ENCODE measurements around the gene EMILIN2.
A peak's percentile ranks its signal among the peaks of the same experiment; 100 is the strongest.

The EMILIN2 gene

DNA sequence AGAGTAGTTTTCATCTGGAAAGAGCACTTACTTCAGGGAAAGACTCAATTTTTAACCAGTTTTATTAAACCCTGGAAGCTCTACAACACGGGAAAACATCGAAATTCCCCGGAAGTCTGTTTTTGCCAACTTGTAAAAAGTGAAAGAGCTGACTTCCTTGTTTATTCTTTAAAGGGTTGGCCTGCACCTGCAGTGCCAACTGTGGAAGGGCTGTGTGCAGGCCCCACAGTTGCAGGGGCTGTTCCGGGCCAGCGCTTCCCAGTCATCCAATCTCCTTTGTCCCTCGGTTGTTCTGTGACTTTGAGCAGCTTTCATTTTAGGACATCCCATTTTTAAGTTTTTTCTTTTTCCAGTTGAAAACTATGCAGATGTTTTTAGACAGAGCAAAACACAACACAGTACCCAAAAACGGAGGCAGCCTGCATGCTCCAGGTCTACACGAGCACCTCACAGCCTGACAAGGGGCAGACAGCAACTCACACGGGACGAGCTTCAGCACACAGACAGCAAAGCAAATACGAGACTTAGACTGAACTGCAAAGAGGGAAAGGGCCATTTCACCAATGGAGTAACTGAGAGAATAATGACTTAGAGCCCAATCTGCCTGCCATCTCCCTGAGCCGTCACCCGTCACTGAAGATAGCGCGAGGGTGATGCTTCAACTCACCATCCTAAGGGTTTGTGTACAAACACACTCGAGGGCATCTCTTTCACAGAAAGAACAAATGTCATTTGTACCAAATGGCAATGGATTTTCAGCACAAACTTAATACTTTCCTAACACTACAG, 70.6 kb downstream of the EMILIN2 start:
- no peak for DNase-seq

DNA sequence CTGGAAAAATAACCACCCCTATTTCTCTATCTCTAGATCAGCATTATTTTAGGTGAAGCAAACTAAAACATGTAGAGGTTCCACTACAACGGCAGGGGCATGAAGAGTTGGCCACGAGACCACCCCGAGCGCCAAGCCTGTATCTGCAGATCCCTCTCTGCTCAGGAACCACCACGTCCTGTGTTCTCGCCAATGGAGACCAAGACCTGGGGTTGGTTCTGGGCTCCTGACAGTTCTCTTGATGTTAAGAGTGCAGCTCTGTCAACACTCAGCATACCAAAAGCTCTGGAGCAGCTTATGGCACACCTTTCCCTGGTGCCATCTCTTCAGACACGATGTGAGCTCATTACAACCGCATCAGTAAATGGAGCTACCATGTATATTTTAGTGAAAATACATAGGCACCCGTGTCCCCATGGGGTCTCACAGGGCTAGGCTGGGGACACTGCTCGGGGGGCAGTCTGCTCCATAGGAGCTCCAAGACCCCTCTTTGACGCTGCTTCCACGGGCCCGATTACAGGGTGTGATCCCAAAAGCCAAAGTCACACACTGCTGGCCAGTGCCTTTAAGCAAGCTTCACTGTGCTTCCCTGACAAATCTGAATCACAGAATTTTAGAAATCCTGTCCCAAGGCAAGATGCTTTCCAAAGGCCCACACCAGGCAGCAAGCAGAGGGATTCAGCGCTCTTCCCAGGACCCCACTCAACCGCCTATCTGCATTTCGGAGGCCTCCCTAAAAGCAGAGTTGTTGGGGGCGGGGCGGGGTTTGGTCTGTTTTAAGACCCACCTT, 72.2 kb downstream of the EMILIN2 start:
- DNase-seq: no peak

DNA sequence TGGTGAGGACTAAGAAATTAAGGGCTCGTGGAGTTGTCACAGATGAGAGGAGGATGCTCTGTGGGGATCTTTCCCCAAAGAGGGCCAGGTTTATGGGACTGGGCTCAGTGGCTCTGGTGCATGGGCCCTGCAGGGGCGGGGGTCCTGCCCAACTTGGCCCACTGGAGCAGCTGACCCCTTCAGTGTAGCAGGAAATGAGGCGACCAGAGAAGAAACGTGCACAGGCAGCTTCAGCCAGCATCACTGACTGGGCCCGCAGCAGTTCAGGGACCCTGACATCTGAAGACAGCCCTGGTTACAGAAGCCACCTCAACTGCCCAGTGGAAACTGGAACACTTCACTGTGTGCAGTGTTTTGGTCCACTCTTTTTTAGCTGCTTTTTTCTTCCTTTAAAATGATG, 72.8 kb downstream of the EMILIN2 start:
- DNase-seq: no peak

DNA sequence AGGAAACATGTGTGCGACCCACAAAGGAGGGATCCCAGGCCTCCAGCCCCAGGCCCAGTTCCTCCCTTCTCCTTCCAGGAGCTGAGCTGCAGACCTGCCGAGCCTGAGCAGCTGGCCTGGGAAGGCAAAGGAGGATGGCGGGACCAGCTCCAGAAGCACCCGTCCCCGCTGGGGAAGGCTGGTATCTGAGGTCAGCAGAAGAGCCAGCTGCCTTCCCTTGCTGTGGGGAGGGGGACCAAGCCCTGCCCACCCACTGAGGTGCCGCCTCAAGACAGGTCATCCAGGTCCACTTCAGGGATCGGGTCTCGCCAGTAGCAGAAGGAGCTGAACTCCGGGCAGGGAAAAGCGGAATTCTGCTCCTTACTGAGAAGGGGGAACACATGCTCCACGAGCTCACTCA, 73.2 kb downstream of the EMILIN2 start:
- DNase-seq: no peak

DNA sequence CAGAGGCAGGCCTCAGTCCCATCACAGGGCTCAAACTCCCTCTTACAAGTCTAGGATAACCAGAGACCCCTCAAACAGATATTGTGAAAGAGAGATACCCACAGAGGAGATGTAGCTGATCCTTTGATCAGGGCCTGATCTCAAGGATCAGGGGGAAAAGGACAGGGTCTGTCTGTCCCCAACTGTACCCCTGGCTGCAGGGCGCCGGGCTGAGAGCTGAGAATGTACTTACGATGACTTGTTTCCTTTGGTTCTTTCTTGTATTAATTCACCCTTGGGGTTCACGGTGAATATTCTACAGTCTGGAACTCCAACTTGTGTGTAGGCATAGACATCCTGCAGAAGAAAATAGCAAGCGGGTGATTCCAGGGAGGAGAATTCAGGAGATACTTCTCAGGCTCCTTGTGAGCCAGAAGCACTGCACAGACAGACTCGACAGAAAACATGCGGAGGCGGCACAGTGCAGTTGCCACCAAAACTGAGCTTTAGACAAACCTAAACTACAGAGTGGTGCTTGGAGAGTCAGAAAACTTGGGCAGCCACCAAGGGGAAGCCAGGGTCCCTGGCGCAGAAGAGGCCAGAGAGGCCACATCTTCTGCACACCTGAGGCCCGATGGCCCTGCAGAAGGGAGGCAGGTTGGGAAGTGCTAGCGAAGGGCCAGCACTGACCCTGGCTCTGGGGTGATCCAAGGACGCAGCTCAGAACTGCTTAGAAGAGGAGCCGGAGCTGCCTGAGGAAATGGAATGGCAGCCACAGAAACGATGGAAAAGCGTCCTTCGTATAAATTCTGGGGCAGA, 73.9 kb downstream of the EMILIN2 start:
- no peak for DNase-seq

DNA sequence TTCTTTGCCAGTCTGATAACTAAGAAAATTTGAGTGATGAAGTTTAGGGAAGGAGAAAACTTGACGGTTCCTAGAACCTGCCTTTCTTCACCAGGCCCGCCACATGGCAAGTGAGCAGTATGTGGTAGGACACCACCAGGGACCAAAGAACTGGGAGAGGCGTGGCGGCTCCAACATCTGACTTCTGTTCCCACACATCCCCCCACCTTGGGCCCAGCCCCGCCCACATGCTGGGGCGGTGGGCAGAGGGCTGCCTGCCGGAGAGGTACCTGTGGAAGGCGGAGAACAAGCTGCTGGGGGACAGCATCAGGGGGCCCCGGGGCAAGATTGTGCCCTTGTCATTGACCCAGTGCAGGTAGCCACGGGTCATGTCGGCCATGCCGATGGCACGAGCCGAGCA, 75.0 kb downstream of the EMILIN2 start:
- DNase-seq: no peak

DNA sequence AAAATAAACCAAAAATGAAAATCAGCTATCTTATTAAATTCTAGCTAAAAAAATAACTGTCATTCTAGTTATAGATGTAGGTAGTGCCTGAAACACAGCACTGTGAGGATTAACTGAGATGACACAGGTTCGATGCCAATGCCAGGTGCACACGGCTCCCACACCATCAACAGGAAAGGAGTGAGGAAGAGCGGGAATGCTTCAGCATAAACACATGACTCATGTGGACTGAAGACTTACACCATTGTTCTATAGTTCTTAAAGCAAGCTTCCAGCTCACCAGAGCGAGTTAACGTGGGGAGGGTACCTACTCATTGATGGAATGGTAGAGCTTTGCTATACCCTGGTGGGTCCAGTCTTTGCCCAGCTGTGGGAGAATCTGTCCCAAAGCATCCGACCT, 76.7 kb downstream of the EMILIN2 start:
- no peak for DNase-seq

DNA sequence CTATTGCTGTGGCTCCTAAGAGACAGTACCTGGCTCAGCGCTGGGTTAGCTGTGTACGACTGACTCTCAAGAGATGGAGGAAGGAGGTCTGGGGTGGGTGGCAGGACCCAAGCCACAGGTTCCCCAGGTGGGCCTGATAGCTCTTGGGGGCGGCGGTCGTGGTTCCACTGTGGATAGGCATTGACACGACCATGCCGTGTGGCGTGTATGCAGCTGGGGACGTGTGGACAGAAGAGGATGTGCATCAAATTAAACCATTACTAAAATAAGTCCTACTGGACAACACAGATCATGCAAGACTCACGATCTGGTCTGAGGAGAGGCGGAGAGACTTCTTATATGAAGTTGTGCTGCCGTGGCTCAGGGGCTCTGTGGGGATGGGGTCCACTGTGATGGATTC, 78.1 kb downstream of the EMILIN2 start:
- DNase-seq: no peak

DNA sequence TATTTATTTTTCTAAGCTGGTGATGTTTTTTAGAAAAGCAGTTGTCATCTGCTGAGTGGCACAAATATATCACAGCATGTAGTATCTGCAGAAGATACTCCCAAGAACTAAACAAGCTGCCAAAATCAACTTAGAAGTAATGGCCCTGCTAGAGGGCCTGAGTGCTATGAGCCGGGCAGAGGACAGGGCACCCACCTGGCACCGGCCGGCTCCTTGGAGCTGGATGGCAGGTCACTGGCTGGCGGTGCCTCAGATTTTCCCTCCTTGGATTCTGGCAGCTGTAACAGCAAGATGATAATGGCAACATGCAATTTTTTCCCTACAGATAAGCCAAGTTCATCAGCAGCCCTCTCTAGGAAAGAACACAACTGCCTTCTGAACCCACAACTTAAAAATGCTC, 79.7 kb downstream of the EMILIN2 start:
- DNase-seq: no peak

DNA sequence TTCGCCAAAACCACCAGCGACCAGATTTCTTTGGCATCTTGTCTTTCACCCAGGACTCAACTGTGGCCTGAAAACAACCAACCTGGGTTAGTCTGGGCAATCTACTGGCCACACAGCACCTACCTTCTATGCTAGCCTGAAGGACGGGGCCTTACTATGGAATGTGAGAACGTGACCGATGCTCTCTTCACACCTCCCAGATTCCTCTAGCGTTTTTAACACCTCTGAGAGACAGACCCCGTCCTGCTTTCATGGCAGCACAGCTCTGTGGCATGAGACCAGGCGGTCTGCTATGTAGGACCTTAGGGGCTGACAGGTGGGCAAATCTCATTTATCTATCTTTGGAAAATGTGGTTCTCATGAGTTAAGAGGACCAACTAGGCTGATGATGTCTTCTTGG, 80.9 kb downstream of the EMILIN2 start:
- no peak for DNase-seq

DNA sequence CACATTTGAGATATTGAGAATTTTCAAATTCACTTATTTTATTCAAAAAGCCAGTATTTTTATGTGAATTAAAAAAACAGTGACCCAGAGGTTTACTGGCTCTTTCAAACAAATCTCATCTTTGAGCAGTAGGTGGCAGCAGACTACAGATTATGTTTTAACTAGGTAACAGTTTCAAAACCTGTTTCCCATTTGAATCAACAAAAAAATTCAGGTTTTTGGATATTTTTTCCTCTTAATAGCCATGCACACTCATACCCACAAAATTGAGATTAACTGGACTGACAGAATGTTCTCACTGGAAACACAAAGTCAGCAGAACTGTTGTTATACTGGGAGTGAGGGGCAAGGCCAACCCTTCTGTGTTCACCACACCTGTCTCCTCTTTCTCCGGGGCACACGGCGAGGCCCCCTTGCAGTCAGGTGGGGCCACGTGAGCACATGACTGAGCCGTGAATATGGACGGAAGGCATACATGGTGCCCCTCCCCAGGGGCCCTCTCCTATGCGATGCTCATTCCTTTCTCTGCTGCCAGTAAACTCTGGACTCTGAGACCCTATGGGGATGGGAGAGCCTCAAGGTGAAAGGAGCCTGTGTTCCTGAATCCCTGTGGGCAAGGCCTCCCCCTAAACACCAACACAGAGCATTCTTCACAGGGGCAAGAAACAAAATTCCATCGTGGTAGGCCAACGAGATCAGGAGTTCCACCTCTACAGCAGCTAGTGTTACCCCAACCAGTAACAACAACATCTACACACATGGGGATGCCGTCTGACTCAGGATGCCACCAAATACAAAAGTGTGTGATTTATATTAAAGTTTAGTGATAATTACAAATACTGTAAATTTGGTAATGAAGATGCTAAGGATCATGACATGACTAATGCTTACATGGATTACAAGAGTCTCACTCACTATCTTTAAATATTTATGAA, 85.7 kb downstream of the EMILIN2 start:
- peak; percentile 68 for DNase-seq

DNA sequence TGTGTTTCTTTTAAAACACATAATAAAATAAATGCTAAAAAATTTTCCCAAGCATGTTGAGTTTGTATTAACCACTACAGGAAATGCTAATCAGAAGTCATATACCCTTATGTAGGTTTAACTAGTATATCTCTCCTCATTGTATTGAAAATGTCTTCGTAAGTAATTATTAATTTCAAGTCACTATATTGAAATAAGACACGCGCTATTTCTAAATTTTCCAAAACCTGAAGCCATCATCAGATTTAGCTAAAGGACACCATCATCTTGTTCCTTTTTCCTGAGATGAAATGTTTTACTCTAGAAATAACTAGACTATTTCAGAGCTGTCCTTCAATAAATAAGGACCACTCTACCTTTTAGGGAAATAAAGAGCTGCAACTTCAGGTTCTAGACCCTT, 87.2 kb downstream of the EMILIN2 start:
- DNase-seq: no peak

DNA sequence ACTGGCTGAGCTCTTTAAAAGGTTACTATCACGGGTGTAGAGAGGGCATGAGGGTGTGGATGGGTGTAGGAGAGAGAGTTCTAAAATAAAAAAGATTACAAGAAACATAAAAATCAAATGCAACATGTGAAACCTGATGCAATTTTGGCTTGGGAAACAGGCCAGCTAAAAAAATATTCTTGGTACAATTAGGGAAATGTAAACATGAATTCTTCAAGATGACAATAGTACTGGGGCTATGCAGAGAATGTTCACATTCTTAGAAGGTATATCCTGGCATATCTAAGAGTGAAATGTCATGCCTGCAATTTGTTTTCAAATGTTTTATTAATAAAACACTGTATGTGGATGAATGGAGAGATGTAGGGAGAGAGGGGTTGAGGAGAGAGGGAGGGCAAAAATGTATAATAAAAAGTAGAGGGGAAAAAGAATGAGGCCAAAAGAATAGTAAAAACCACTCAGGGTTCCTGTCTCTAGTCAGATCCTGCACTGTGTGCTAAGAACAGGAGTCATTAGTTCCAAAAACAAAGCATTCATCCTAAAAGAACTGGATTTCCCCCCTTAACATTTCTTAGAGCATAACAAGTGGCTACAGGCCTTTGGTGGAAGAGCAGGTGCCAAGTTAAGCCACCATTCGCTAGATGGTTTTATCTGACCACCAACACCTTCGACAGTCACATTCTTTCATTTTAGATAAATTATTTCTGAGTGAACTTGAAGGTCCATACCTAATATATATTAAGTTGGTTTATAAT, 88.8 kb downstream of the EMILIN2 start:
- peak; percentile 48 for DNase-seq

DNA sequence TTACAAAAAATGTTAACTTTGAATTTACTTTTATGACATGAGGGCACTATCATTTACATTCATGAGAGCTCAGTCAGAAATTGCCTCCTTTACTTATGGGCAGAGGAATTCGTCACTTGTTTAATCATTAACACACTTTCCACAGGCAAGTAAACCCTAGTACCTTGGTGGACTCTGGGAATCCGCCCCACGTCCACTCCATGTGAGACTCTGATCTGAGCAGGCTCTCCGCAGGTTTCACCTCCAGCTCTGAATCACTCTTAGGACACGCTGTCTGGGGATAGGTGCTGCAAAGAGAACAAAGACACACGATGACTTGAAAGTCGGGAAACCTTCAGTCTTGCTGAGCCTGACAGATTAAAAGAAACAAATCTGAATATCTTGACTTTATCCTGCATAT, 92.5 kb downstream of the EMILIN2 start:
- no peak for DNase-seq

DNA sequence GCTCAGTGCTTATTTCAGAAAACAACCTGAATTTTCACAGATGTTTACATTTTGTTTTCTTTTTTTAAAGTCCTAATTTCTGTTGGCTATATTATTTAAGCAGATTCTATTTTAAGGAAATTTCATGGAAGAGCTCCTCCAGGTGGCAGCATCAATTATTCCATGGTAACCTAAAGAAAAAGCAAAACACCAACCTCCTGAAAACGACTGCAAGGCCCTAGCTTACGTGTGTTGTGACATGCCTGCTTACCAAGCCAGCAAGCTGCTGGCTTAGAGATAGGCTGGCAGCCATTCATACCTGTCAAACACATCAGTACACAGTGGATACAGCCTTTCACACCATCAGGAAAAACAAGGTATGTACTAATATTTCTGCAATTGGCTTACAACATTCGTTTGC, 101.2 kb downstream of the EMILIN2 start:
- DNase-seq: peak; percentile 42

DNA sequence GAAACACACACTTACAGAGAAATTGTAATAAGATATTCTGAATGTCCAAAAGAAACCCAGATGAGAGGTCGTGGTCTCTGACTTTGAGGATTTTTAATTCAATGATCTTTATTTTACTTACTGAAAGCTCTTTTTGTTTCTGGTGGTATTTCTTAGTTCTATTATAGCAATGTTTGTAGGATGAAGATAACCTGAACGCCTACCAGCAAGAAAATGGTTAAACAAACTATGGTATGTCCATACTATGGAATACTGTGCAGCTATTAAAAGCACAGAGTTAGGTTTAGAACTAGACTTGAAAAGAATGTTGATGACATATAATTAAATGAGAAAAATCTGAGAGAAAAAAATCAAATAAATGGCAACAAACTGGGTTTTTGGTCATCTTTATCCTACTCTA, 105.8 kb downstream of the EMILIN2 start:
- DNase-seq: no peak

DNA sequence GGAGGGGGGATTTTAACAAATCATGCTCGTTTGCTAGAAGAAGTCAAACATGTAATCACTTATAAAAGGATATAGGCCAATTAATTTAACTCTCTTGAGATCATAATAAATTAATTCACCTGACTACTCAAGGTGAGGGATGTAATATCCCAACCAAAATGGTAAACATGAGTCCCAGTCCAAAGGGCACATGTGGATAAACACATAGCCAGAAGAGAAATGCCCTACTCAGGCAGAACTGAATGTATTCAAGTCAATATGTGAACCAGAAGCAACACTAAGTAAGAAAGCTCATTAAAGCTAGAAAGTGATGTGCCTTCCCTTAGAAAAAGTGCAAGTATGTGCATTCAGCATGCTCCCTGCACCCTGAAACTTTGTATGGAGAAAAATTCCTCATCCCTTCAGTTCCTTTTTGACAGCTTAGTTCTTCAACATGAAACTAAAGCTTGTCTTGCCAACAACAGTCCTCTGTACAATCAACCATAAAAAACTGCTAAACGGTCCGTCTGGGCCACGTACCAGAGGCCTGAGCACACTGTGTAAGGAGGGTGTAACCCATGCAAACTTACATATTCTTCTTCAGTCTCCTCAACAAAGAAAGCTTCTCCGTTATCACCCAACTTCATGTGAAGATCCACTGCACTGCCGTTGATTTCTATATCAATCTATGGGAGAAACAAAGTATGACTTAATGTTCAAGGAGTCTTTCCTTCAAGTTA, 107.3 kb downstream of the EMILIN2 start:
- no peak for DNase-seq

DNA sequence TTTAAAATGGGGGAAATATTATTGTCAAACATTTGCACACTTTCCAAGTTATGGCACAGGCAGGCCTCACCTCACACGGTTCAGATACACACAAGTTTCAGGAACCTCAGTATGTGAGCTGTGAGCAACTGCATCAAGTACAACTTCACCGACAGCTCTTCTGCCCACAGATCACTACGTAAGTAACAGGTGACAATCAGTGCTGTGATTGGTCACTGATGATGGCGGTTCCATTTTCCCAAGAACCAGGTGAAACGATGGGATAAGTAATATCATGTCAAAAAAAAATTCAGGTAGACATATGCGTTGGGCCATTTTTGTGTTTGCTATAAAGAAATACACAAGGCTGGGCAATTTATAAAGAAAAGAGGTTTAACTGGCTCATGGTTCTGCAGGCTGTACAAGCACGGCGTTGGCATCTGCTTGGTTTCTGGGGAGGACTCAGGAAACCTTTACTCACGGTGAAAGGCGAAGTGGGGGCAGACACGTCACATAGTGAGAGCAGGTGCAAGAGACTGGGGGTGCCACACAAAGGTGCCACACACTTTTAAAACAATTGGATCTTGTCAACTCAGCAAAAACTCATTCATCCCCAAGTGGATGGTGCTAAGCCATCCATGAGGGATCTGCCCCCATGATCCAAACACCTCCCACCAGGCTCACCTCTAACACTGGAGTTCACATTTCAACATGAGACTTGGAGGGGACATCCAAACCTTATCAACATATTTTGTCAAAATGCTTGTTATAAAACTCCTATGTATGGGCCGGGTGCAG, 108.3 kb downstream of the EMILIN2 start:
- DNase-seq: no peak

DNA sequence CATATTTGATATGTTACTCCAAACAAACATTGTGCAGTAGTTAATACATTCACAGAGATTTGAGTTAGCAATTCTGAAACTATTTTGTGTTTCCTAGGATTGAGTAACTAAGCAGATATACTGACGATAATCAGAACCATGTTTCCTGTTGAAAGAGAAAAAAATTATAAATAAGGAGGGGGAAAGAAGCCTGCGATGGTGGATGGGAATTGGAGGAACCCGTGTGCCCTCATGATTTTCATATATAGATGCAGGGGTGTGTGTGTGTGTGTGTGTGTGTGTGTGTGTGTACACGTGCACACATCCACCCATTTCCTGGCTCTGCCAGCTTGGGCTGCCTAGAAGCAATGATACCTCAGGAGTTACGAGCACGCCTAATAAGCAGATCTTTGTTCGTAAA, 109.2 kb downstream of the EMILIN2 start:
- DNase-seq: peak; percentile 31

DNA sequence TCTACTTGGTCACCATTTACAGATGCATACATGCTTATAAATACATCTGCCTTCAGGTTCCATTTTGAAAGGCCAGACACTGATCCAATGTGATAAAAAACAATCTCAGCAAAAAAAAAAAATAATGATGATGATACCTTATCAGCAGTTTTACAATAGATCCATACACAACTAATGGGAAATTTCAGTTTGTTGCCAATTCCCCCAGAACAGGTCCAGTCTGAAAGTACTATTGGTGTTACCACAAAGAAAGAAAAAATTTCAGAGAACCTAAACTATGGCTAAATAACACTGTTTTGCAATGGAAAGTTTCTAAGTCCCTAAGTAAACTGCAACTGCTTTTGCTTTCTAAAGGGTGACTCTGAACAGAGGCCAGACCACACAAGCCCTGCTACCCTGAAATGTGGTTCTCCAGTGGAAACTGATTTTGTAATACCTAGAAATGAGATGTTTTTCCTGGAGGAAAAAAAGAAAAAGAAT, 112.1 kb downstream of the EMILIN2 start:
- peak; percentile 50 for DNase-seq

All from fibroblast of upper back skin (primary cell).